H9 (cell line): ENCODE data around the gene SURF4. TPM values are rescaled to one million over a fixed set of nuclear protein-coding genes. Genes with fewer than 3 reads are reported as not detected.

Experiments
- DNase-seq: peaks from one replicate; pipeline ENCODE4 v3.0.0-alpha.2; 2017
- H2AFZ ChIP-seq: one replicate; pipeline ENCODE4 v1.6.1; 2013; ENCODE audit warnings: mild to moderate bottlenecking, low read length, control low read depth, moderate library complexity
- H2AK5ac ChIP-seq: 2 replicates; pipeline ENCODE4 v1.6.1; 2013; ENCODE audit warnings: low read length, control low read depth, mixed read lengths; ENCODE audit not compliant: insufficient read length
- H2BK120ac ChIP-seq: one replicate; pipeline ENCODE4 v1.6.1; 2013; ENCODE audit warnings: low read depth, mild to moderate bottlenecking, low read length, control low read depth, inconsistent platforms; ENCODE audit not compliant: poor library complexity, severe bottlenecking
- H2BK12ac ChIP-seq: 2 replicates; pipeline ENCODE4 v1.6.1; 2013; ENCODE audit warnings: low read length, control low read depth, mixed read lengths, low read depth; ENCODE audit not compliant: insufficient read length
- H2BK15ac ChIP-seq: 2 replicates; pipeline ENCODE4 v1.6.1; 2013; ENCODE audit warnings: low read depth, low read length, control low read depth
- H2BK20ac ChIP-seq: one replicate; pipeline ENCODE4 v1.6.1; 2013; ENCODE audit warnings: low read depth, mild to moderate bottlenecking, low read length, control low read depth, inconsistent platforms; ENCODE audit not compliant: poor library complexity, severe bottlenecking
- H2BK5ac ChIP-seq: 2 replicates; pipeline ENCODE4 v1.6.1; 2013; ENCODE audit warnings: low read length, control low read depth, mixed read lengths; ENCODE audit not compliant: insufficient read length
- H3K14ac ChIP-seq: 2 replicates; pipeline ENCODE4 v1.6.1; 2013; ENCODE audit warnings: low read length, control low read depth; ENCODE audit not compliant: insufficient read depth
- H3K18ac ChIP-seq: 2 replicates; pipeline ENCODE4 v1.6.1; 2013; ENCODE audit warnings: low read depth, mild to moderate bottlenecking, mixed read lengths, low read length, control low read depth; ENCODE audit not compliant: insufficient read length
- H3K23ac ChIP-seq: 2 replicates; pipeline ENCODE4 v1.6.1; 2013; ENCODE audit warnings: low read length, control low read depth, mixed read lengths, low read depth; ENCODE audit not compliant: insufficient read length
- H3K23me2 ChIP-seq: 2 replicates; pipeline ENCODE4 v1.6.1; 2013; ENCODE audit warnings: low read depth, mild to moderate bottlenecking, mixed read lengths, low read length, control low read depth; ENCODE audit not compliant: insufficient read length, poor library complexity, severe bottlenecking
- H3K27ac ChIP-seq: 2 replicates; pipeline ENCODE4 v1.5.1; 2013; ENCODE audit warnings: low read length, control low read depth, mixed read lengths, low read depth; ENCODE audit not compliant: insufficient read length
- H3K27me3 ChIP-seq: 2 replicates; pipeline ENCODE4 v1.6.1; 2013; ENCODE audit warnings: low read length, control low read depth, inconsistent platforms; ENCODE audit not compliant: insufficient read depth
- H3K4ac ChIP-seq: 2 replicates; pipeline ENCODE4 v1.6.1; 2013; ENCODE audit warnings: low read depth, mild to moderate bottlenecking, control low read depth, inconsistent platforms, low read length, moderate library complexity
- H3K4me1 ChIP-seq: 2 replicates; pipeline ENCODE4 v1.6.1; 2013; ENCODE audit warnings: low read length, control low read depth, inconsistent platforms; ENCODE audit not compliant: insufficient read depth
- H3K4me2 ChIP-seq: 2 replicates; pipeline ENCODE4 v1.6.1; 2013; ENCODE audit warnings: low read length, control low read depth, mixed read lengths; ENCODE audit not compliant: insufficient read length, insufficient read depth
- H3K56ac ChIP-seq: 2 replicates; pipeline ENCODE4 v1.6.1; 2013; ENCODE audit warnings: low read depth, mild to moderate bottlenecking, mixed read lengths, low read length, control low read depth; ENCODE audit not compliant: insufficient read length
- H3K79me1 ChIP-seq: 2 replicates; pipeline ENCODE4 v1.6.1; 2013; ENCODE audit warnings: low read depth, mild to moderate bottlenecking, moderate library complexity, low read length, control low read depth, inconsistent platforms; ENCODE audit not compliant: insufficient read depth, poor library complexity, severe bottlenecking
- H3K79me2 ChIP-seq: 2 replicates; pipeline ENCODE4 v1.6.1; 2013; ENCODE audit warnings: low read length, control low read depth, inconsistent platforms; ENCODE audit not compliant: insufficient read depth
- H3K9ac ChIP-seq: 2 replicates; pipeline ENCODE4 v1.6.1; 2013; ENCODE audit warnings: low read length, control low read depth, mixed read lengths; ENCODE audit not compliant: insufficient read length; ENCODE audit errors: extremely low read depth
- H3K9me3 ChIP-seq: one replicate; pipeline ENCODE4 v1.6.1; 2013; ENCODE audit warnings: low read depth, low read length, inconsistent platforms; ENCODE audit not compliant: control insufficient read depth
- H3T11ph ChIP-seq: one replicate; pipeline ENCODE4 v1.6.1; 2013; ENCODE audit warnings: mild to moderate bottlenecking, low read length, control low read depth, inconsistent platforms
- H4K20me1 ChIP-seq: one replicate; pipeline ENCODE4 v1.6.1; 2013; ENCODE audit not compliant: control insufficient read depth, insufficient read length, insufficient read depth
- H4K5ac ChIP-seq: 2 replicates; pipeline ENCODE4 v1.6.1; 2013; ENCODE audit warnings: low read depth, mild to moderate bottlenecking, mixed read lengths, low read length, control low read depth; ENCODE audit not compliant: insufficient read length
- H4K8ac ChIP-seq: replicated peaks from 2 replicates; pipeline ENCODE4 v1.6.1; 2013; ENCODE audit warnings: low read length, control low read depth, mixed read lengths, low read depth; ENCODE audit not compliant: insufficient read length
- H4K91ac ChIP-seq: 2 replicates; pipeline ENCODE4 v1.6.1; 2013; ENCODE audit warnings: low read depth, mild to moderate bottlenecking, moderate library complexity, mixed read lengths, low read length, control low read depth; ENCODE audit not compliant: insufficient read length
- H3K27ac Mint-ChIP-seq, 3 experiments: 2 replicates in 2 of 3; 3 replicates in 1 of 3; pipeline ENCODE4 v1.8.0; 2020 to 2021; ENCODE audit warnings: mixed read lengths in 3 of 3, mild to moderate bottlenecking in 1 of 3, moderate library complexity in 1 of 3
- H3K27me3 Mint-ChIP-seq: 2 replicates; pipeline ENCODE4 v1.8.0; 2021; ENCODE audit warnings: low read depth, mild to moderate bottlenecking, moderate library complexity, mixed read lengths
- H3K36me3 Mint-ChIP-seq, 3 experiments: 2 replicates in 2 of 3; 3 replicates in 1 of 3; pipeline ENCODE4 v1.8.0; 2020 to 2021; ENCODE audit warnings: low read depth in 3 of 3, mixed read lengths in 3 of 3; ENCODE audit not compliant: insufficient read depth in 1 of 3
- H3K4me1 Mint-ChIP-seq, 2 experiments: 2 replicates each; pipeline ENCODE4 v1.8.0; 2020; ENCODE audit warnings: mixed read lengths in 2 of 2
- H3K4me3 Mint-ChIP-seq, 2 experiments: 2 replicates in 1 of 2; 3 replicates in 1 of 2; pipeline ENCODE4 v1.8.0; 2020 to 2021; ENCODE audit warnings: mild to moderate bottlenecking in 2 of 2, mixed read lengths in 2 of 2, moderate library complexity in 1 of 2
- H3K9me3 Mint-ChIP-seq, 2 experiments: 2 replicates in 1 of 2; 3 replicates in 1 of 2; pipeline ENCODE4 v1.8.0; 2020; ENCODE audit warnings: mild to moderate bottlenecking in 2 of 2, mixed read lengths in 2 of 2, moderate library complexity in 1 of 2
- WGBS: extraction: QIAGEN DNeasy Blood & Tissue Kit; methylation state at CpG from one replicate; pipeline ENCODE4 v1.1.7; 2013; ENCODE audit warnings: missing lambda C conversion rate, low lambda C conversion rate, mixed read lengths; ENCODE audit not compliant: insufficient read length; ENCODE audit errors: extremely low coverage; 5-methylcytosine and 5-hydroxymethylcytosine counted together
- total RNA-seq: library from RNA; stranded (reverse); gene quantifications from 2 replicates; pipeline ENCODE4 v1.2.1, GENCODE V29; 2021
- TF ChIP-seq, protein P1 (sequence below): fragments of 200-600 bp; sonication (generic); conservative IDR thresholded peaks from 3 replicates; pipeline ENCODE4 v1.8.0; 2021; ENCODE audit warnings: antibody characterized with exemption, mild to moderate bottlenecking

SURF4 gene
- total RNA-seq, 1 experiment from 2014 or later = 146 TPM

DNA sequence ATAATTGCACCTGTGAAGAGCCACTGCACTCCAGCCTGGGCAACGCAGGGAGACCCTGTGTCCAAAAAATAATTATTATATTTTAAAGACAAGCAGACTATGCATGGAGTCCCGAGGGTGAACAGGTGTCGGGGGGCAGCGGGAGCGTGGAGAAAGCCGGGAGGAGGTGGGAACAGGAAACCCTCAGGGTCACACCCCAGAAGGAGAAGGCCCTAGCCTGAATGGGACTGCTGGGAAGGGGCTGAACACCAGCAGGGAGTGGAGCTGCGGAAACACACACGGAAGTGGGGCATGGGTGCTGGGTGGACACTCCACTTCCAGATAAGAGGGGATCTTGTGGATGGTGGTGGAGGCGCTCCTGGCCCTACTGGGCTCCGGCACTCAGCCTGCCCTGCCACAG, 52.6 kb downstream of the SURF4 start:
- TF ChIP-seq, protein P1, sequence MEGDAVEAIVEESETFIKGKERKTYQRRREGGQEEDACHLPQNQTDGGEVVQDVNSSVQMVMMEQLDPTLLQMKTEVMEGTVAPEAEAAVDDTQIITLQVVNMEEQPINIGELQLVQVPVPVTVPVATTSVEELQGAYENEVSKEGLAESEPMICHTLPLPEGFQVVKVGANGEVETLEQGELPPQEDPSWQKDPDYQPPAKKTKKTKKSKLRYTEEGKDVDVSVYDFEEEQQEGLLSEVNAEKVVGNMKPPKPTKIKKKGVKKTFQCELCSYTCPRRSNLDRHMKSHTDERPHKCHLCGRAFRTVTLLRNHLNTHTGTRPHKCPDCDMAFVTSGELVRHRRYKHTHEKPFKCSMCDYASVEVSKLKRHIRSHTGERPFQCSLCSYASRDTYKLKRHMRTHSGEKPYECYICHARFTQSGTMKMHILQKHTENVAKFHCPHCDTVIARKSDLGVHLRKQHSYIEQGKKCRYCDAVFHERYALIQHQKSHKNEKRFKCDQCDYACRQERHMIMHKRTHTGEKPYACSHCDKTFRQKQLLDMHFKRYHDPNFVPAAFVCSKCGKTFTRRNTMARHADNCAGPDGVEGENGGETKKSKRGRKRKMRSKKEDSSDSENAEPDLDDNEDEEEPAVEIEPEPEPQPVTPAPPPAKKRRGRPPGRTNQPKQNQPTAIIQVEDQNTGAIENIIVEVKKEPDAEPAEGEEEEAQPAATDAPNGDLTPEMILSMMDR = no peak
- H3K36me3 Mint-ChIP-seq = peaks cover 0 to 9% (median 4%) of the 10 kb centered on the region in 3 experiments; a peak in 4 of 7 replicates

More for the DNA sequence above, 52.6 kb downstream of the SURF4 start:
- Histone ChIP-seq H3K4me2 (no peak overlapping the region), H2BK15ac (no peak overlapping the region), H3K9ac (no peak overlapping the region), H2AFZ (no peak overlapping the region), H2AK5ac (no peak overlapping the region), H4K5ac (no peak overlapping the region), H2BK20ac (no peak overlapping the region), H3K79me1 (no peaks in the 10 kb centered on the region), H3K4ac (no peak overlapping the region), H3K14ac (no peak overlapping the region), H3T11ph (no peak overlapping the region), H2BK120ac (no peak overlapping the region), H3K23ac (no peak overlapping the region), H3K27me3 (no peaks in the 10 kb centered on the region), H3K4me1 (no peaks in the 10 kb centered on the region; the same call in 1 of the 2 replicates), H2BK12ac (no peak overlapping the region), H3K18ac (no peak overlapping the region), H4K20me1 (no peaks in the 10 kb centered on the region), H3K79me2 (no peaks in the 10 kb centered on the region), H2BK5ac (no peak overlapping the region), H3K9me3 (peaks cover 11% of the 10 kb centered on the region), H3K23me2 (no peaks in the 10 kb centered on the region), H4K91ac (no peak overlapping the region), H3K27ac (no peak overlapping the region), H3K56ac (no peak overlapping the region), H4K8ac (no peak overlapping the region)
- Mint-ChIP-seq H3K4me3 (no peak overlapping the region), H3K27ac (no peak overlapping the region), H3K4me1 (no peaks in the 10 kb centered on the region), H3K27me3 (peaks cover 28% of the 10 kb centered on the region), H3K9me3 (peaks cover 25 to 32% of the 10 kb centered on the region in 2 experiments)
- DNase-seq = no peak
- no CpG with 5 or more reads among the region's 10 CpGs for WGBS
